PC-3 (cell line): ENCODE data around the gene RHEBL1. TPM values are rescaled to one million over a fixed set of nuclear protein-coding genes. Genes with fewer than 3 reads are reported as not detected.

Source experiments
- ATAC-seq: fragments of 200-7000 bp; cut with Tn5 transposase; 2 replicates; pipeline ENCODE4 v1.9.1; 2020; ENCODE audit warnings: mild to moderate bottlenecking, moderate library complexity
- BruUV-seq: library from RNA; stranded (reverse); fragments of 400-500 nt; replicated peaks from 2 replicates; lab custom pipeline; 2021; lab: Mats Ljungman, UMichigan
- CTCF ChIA-PET: fragments of 300-600 bp; sonication (Branson Sonifier 250); formaldehyde crosslinking; loops from one replicate; lab custom pipeline; 2022; ENCODE audit warnings: antibody characterized with exemption; lab: Charles Lee
- POLR2A ChIA-PET: fragments of 300-600 bp; sonication (Branson Sonifier 250); formaldehyde crosslinking; loops from one replicate; lab custom pipeline; 2022; ENCODE audit warnings: antibody characterized with exemption; ENCODE audit not compliant: unreplicated experiment; lab: Charles Lee
- DNase-seq: peaks from one replicate; pipeline ENCODE4 v3.0.0-alpha.2; 2015
- H2AFZ ChIP-seq: fragments of 300-600 bp; sonication (generic); 2 replicates; pipeline ENCODE4 v1.6.0; 2016; ENCODE audit warnings: antibody characterized with exemption, low read length
- H3F3A ChIP-seq: fragments of 300-600 bp; sonication (generic); one replicate; pipeline ENCODE4 v1.6.0; 2017; ENCODE audit warnings: antibody characterized with exemption, low read length, control low read depth, mild to moderate bottlenecking; ENCODE audit not compliant: unreplicated experiment
- H3K27ac ChIP-seq: fragments of 300-600 bp; sonication (generic); 2 replicates; pipeline ENCODE4 v1.5.1; 2016; ENCODE audit warnings: mild to moderate bottlenecking, low read length
- H3K27me3 ChIP-seq: fragments of 300-600 bp; sonication (generic); 2 replicates; pipeline ENCODE4 v1.6.1; 2016; ENCODE audit warnings: low read length, mixed read lengths
- H3K36me3 ChIP-seq: fragments of 300-600 bp; sonication (generic); 2 replicates; pipeline ENCODE4 v1.6.1; 2016; ENCODE audit warnings: low read depth, mixed run types, low read length, mixed read lengths
- H3K4me1 ChIP-seq: fragments of 300-600 bp; sonication (generic); 2 replicates; pipeline ENCODE4 v1.5.1; 2016; ENCODE audit warnings: low read length; ENCODE audit not compliant: insufficient read depth
- H3K4me2 ChIP-seq: fragments of 300-600 bp; sonication (generic); 2 replicates; pipeline ENCODE4 v1.6.0; 2016; ENCODE audit warnings: low read length
- H3K4me3 ChIP-seq: fragments of 300-600 bp; sonication (generic); 2 replicates; pipeline ENCODE4 v1.5.1; 2016; ENCODE audit warnings: mild to moderate bottlenecking, low read length, mixed read lengths
- H3K79me2 ChIP-seq: fragments of 300-600 bp; sonication (generic); 2 replicates; pipeline ENCODE4 v1.6.1; 2017; ENCODE audit warnings: low read length, mixed read lengths
- H3K9ac ChIP-seq: fragments of 300-600 bp; sonication (generic); 2 replicates; pipeline ENCODE4 v1.6.0; 2016; ENCODE audit warnings: mild to moderate bottlenecking, low read length
- H3K9me2 ChIP-seq: fragments of 300-600 bp; sonication (generic); replicated peaks from 2 replicates; pipeline ENCODE4 v1.6.1; 2016; ENCODE audit warnings: mixed run types, low read length, mixed read lengths
- H3K9me3 ChIP-seq: fragments of 300-600 bp; sonication (generic); 2 replicates; pipeline ENCODE4 v1.6.1; 2016; ENCODE audit warnings: low read length, mixed read lengths
- H4K20me1 ChIP-seq: fragments of 300-600 bp; sonication (generic); 2 replicates; pipeline ENCODE4 v1.6.1; 2016; ENCODE audit warnings: low read length, mixed read lengths
- EZH2 ChIP-seq: fragments of 300-600 bp; sonication (generic); IDR thresholded peaks from one replicate; pipeline ENCODE4 v1.6.1; 2017; ENCODE audit warnings: antibody characterized with exemption, mild to moderate bottlenecking, low read length; ENCODE audit not compliant: unreplicated experiment
- EZH2phosphoT487 ChIP-seq: fragments of 300-600 bp; sonication (generic); IDR thresholded peaks from 2 replicates; pipeline ENCODE4 v1.6.1; 2018; ENCODE audit warnings: mild to moderate bottlenecking, antibody characterized with exemption, low read length, borderline replicate concordance
- intact Hi-C: fragments of 100-400 bp; cut with micrococcal nuclease; formaldehyde crosslinking; loops from 2 replicates; pipeline ENCODE4 v1.9.0; 2023
- total RNA-seq: library from RNA; depleted of rRNA; stranded (reverse); fragments of >200 nt; gene quantifications from 2 replicates; pipeline ENCODE4 v1.2.3, GENCODE V29; 2014
- TF ChIP-seq, protein P1 (sequence below): fragments of 300-600 bp; sonication (generic); conservative IDR thresholded peaks from 2 replicates; pipeline ENCODE4 v1.5.1; 2017; ENCODE audit warnings: antibody characterized with exemption, low read depth, mild to moderate bottlenecking, low read length

Gene RHEBL1
- total RNA-seq, 1 experiment from 2014 or later, result 5.0 TPM

DNA sequence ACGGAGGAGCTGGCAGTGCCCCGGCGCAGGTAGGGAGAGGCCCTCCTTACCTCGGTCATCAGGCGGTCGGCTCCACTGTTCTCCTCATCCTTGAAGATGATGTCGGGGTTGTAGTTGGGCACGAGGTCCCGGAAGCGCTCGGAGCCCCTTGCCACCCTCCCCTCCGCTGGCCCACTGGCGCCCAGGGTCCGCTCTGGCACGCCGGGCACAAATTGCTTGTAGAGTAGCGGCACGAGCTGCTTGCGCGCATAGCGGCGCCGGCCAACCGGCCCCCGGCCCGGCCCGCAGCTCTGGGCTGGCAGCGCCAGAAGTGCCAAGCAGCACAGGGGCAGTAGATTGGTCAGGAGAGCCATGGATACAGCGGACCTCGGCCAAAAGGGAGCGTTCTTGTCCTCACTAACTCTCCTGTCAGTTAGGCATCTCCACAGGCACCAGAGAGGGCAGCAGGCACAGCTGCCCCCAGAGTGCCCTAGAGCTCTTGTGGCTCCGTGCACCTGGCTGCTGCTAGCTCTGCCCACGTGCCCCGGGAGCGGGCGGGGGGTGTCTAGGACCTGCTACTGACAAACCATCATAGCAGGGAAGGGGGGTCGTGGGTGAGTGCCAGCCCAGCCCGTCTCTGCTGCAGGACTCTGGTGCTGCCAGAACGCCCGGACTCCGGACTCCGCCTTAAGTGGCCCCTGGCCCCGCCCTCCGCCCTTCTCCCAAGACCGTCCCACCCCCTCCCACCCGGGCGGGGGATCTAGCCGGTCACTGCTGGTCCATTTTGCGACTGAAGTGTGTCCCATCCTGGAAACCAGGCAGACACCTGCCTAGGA, 24.6 kb upstream of the RHEBL1 start, which contains the start of gene DHH:
TSS of gene DHH (minus strand) at position 642 of the 815 bp plus-strand sequence. CDS start at position 353, 289 bp downstream.
- Histone ChIP-seq H3K79me2 (no peaks in the 10 kb centered on the region), H2AFZ (peak within 1 kb of the TSS; percentile 29), H3K4me2 (peak within 1 kb of the TSS; percentile 82), H3K4me1 (peaks cover 22% of the 10 kb centered on the region), H4K20me1 (no peaks in the 10 kb centered on the region), H3K27me3 (peaks cover 38% of the 10 kb centered on the region), H3K4me3 (peak within 1 kb of the TSS; percentile 54), H3K27ac (no peak within 1 kb of the TSS), H3F3A (no peaks in the 10 kb centered on the region), H3K9me3 (no peaks in the 10 kb centered on the region), H3K9me2 (no peaks in the 10 kb centered on the region), H3K36me3 (no peaks in the 10 kb centered on the region), H3K9ac (no peak within 1 kb of the TSS)
- CTCF ChIA-PET, result interaction anchor here (0.5 to 2.7 kb wide), 4 partner anchors 27 to 1647 kb away, joined by 3 to 10 read pairs (median 4); no protein-coding TSS in a partner anchor
- intact Hi-C loops, result loop anchor here (2.0 kb wide), 1 partner anchor 14 kb away; no protein-coding TSS in a partner anchor
- POLR2A ChIA-PET, result interaction anchor here (0.7 kb wide), 1 partner anchor 36 kb away, joined by 4 read pairs; the partner anchor contains the start of gene TUBA1B
- ATAC-seq, result peak; percentile 25
- no TSS peak for BruUV-seq
- no peak for TF ChIP-seq EZH2phosphoT487
- TF ChIP-seq EZH2, result peak; percentile 62
- TF ChIP-seq, protein P1, sequence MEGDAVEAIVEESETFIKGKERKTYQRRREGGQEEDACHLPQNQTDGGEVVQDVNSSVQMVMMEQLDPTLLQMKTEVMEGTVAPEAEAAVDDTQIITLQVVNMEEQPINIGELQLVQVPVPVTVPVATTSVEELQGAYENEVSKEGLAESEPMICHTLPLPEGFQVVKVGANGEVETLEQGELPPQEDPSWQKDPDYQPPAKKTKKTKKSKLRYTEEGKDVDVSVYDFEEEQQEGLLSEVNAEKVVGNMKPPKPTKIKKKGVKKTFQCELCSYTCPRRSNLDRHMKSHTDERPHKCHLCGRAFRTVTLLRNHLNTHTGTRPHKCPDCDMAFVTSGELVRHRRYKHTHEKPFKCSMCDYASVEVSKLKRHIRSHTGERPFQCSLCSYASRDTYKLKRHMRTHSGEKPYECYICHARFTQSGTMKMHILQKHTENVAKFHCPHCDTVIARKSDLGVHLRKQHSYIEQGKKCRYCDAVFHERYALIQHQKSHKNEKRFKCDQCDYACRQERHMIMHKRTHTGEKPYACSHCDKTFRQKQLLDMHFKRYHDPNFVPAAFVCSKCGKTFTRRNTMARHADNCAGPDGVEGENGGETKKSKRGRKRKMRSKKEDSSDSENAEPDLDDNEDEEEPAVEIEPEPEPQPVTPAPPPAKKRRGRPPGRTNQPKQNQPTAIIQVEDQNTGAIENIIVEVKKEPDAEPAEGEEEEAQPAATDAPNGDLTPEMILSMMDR, result no peak
- peak; percentile 18 for DNase-seq

DNA sequence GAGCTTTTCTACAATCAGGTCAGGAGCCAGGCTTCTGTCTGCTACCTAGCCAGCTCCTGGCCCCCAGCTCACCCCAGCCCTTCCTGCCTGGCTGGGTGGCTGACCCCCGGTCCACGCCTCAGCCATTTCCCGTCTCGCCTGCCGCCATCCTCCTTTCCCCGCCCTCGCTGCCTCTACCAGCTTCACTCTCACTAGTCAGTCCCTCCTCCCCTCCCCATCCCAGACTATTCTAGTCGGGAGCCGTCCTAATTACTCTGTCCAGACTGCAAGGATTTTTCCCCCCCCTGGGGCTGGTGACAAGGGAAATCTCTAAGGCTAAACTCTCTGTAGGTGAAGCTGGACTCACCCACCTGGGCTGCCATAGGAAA, 24.0 kb upstream of the RHEBL1 start:
- Histone ChIP-seq H3F3A (no peaks in the 10 kb centered on the region), H3K9me2 (no peaks in the 10 kb centered on the region), H3K27ac (no peak overlapping the region), H3K27me3 (peaks cover 38% of the 10 kb centered on the region), H3K4me1 (peaks cover 23% of the 10 kb centered on the region), H4K20me1 (no peaks in the 10 kb centered on the region), H2AFZ (peak overlapping the region; percentile 29), H3K79me2 (no peaks in the 10 kb centered on the region), H3K4me3 (peak overlapping the region; percentile 54), H3K9me3 (no peaks in the 10 kb centered on the region), H3K4me2 (peak overlapping the region; percentile 82), H3K36me3 (no peaks in the 10 kb centered on the region), H3K9ac (no peak overlapping the region)
- CTCF ChIA-PET, result interaction anchor here (0.7 to 2.7 kb wide), 3 partner anchors 27 to 182 kb away, joined by 3 to 10 read pairs (median 4); no protein-coding TSS in a partner anchor
- BruUV-seq, result no TSS peak
- no peak for TF ChIP-seq EZH2phosphoT487
- TF ChIP-seq EZH2, result no peak
- TF ChIP-seq, protein P1, result no peak
- ATAC-seq (no peak), DNase-seq (no peak)
- intact Hi-C loops, result loop anchor here (2.0 kb wide), 1 partner anchor 15 kb away; no protein-coding TSS in a partner anchor
- POLR2A ChIA-PET, result no interaction called here
